ENCODE data around the gene MRPS18A.

MRPS18A gene

GRCh38 chr6:43724354-43724753, 36.8 kb upstream of the MRPS18A start:
- in situ Hi-C loops (cut with MboI; ENCODE audit: low pct_unique_long_range_greater_than_20kb, low sequenced_read_pairs, unreplicated experiment), result no loop called here
- TF ChIP-seq CTCF (IDR thresholded peaks at IDR 0.05; ENCODE audit: extremely low read depth, insufficient read depth, missing control alignments), result peak; percentile 4
- no peak for DNase-seq (ENCODE audit: low spot score)

- peak; percentile 89 for TF ChIP-seq CTCF (IDR thresholded peaks at IDR 0.05; ENCODE audit: extremely low read depth, insufficient read depth, missing control alignments)
- peak; percentile 80 for DNase-seq (ENCODE audit: low spot score)
- in situ Hi-C loops (cut with MboI; ENCODE audit: low pct_unique_long_range_greater_than_20kb, low sequenced_read_pairs, unreplicated experiment), result no loop called here
Observed at GRCh38 chr6:43723737-43724295, 36.2 kb upstream of the MRPS18A start.

- in situ Hi-C loops (cut with MboI; ENCODE audit: low pct_unique_long_range_greater_than_20kb, low sequenced_read_pairs, unreplicated experiment), result no loop called here
- DNase-seq (ENCODE audit: low spot score), result no peak
- no peak for TF ChIP-seq CTCF (IDR thresholded peaks at IDR 0.05; ENCODE audit: extremely low read depth, insufficient read depth, missing control alignments)
Observed at GRCh38 chr6:43722920-43723545, 35.4 kb upstream of the MRPS18A start.

- DNase-seq (ENCODE audit: low spot score), result no peak
- no peak for TF ChIP-seq CTCF (IDR thresholded peaks at IDR 0.05; ENCODE audit: extremely low read depth, insufficient read depth, missing control alignments)
- in situ Hi-C loops (cut with MboI; ENCODE audit: low pct_unique_long_range_greater_than_20kb, low sequenced_read_pairs, unreplicated experiment), result no loop called here
Observed at GRCh38 chr6:43720999-43721398, 33.4 kb upstream of the MRPS18A start.

GRCh38 chr6:43719511-43719910, 31.9 kb upstream of the MRPS18A start:
- no peak for TF ChIP-seq CTCF (IDR thresholded peaks at IDR 0.05; ENCODE audit: extremely low read depth, insufficient read depth, missing control alignments)
- DNase-seq (ENCODE audit: low spot score), result no peak
- in situ Hi-C loops (cut with MboI; ENCODE audit: low pct_unique_long_range_greater_than_20kb, low sequenced_read_pairs, unreplicated experiment), result no loop called here

- no peak for TF ChIP-seq CTCF (IDR thresholded peaks at IDR 0.05; ENCODE audit: extremely low read depth, insufficient read depth, missing control alignments)
- in situ Hi-C loops (cut with MboI; ENCODE audit: low pct_unique_long_range_greater_than_20kb, low sequenced_read_pairs, unreplicated experiment), result no loop called here
- no peak for DNase-seq (ENCODE audit: low spot score)
Observed at GRCh38 chr6:43718387-43719105, 31.0 kb upstream of the MRPS18A start.
